GM21423 (cell line): ENCODE data around the gene PHLDB3.

Experiments used
- ATAC-seq: cut with Tn5 transposase; IDR thresholded peaks from one replicate; pipeline ENCODE4 v1.9.1; 2021; ENCODE audit warnings: mild to moderate bottlenecking, moderate library complexity; ENCODE audit not compliant: unreplicated experiment

The PHLDB3 gene

GRCh38 chr19:43471091-43471490, 33.5 kb downstream of the PHLDB3 start:
- no peak for ATAC-seq

DNA sequence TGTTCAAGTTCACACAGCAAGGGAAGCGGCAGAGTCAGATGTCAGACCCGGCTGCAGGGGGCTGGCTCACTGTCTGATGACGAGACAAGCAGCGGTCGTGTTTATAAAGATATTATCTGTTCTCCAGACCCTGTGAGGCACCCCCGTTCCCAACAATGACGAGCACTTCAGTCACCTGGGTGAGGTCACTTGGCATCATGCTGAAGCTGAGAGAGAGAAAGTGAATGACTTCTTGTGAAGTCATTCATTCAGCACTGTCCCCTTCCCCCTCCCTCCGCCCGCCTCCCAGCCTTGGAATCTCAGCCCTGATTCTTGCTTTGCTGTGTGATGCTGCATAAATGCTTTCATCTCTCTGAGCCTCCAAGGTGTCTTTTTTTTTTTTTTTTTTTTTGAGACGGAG, 34.3 kb downstream of the PHLDB3 start:
- no peak for ATAC-seq

GRCh38 chr19:43469160-43469480, 35.4 kb downstream of the PHLDB3 start:
- ATAC-seq, result no peak

GRCh38 chr19:43468354-43469159, 36.0 kb downstream of the PHLDB3 start:
- ATAC-seq, result no peak

GRCh38 chr19:43467730-43468129, 36.8 kb downstream of the PHLDB3 start:
- ATAC-seq, result no peak

- no peak for ATAC-seq
Measured at GRCh38 chr19:43467276-43467675, 37.3 kb downstream of the PHLDB3 start.

DNA sequence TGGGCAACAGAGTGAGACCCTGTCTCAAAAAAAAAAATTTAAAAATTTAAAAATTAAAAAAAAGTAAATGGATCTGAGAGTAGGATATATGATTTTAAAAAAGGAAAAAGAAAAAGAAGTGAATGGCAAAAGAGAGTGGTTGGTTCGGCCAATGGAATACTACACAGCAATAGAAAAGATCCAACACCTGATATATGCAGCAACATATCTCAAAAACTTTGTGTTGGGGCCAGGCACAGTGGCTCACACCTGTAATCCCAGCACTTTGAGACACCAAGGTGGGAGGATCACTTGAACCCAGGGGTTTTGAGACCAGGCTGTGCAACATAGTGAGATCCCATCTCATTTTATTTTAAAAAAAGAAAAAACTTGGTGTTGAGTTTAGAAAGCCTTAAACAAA, 37.8 kb downstream of the PHLDB3 start:
- ATAC-seq, result no peak

GRCh38 chr19:43465468-43466120, 39.0 kb downstream of the PHLDB3 start, which contains the start of gene LYPD3:
Gene LYPD3 (minus strand): TSS chr19:43465608. CDS start chr19:43465571, 37 bp downstream.
- ATAC-seq, result no peak

- peak; percentile 44 for ATAC-seq
Measured at GRCh38 chr19:43464134-43464775, 40.3 kb downstream of the PHLDB3 start.

GRCh38 chr19:43463381-43464133, 41.0 kb downstream of the PHLDB3 start:
- peak; percentile 85 for ATAC-seq

DNA sequence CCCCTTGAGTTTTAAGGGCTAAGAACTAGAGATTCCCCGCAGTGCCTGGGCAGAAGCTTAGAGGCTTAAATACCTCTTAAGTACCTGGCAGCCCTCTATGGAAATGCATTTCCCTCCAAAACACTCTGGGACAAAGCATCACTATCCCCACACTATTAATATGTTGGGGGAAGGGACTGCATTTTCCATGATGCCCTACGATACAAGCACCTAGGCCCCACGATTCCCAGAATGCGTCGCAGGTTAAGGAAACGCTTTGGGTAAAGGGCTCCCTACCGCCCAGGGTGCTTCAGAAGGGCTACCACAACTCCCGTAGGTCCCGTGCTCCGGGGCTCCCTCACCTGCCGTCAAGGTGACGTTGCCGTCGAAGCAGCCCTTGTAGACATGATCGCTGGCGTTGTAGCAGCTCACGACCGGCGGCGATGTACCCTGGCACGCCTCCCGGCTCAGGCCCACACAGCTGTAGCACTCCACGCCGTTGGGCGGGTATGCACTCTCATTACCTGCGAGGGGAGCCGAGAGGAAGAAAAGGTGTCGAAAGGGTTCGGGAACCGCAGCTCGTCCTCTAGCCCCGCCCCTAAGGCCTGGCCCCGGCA, 41.7 kb downstream of the PHLDB3 start:
- ATAC-seq, result no peak

- ATAC-seq, result no peak
Measured at GRCh38 chr19:43462383-43462782, 42.2 kb downstream of the PHLDB3 start.

DNA sequence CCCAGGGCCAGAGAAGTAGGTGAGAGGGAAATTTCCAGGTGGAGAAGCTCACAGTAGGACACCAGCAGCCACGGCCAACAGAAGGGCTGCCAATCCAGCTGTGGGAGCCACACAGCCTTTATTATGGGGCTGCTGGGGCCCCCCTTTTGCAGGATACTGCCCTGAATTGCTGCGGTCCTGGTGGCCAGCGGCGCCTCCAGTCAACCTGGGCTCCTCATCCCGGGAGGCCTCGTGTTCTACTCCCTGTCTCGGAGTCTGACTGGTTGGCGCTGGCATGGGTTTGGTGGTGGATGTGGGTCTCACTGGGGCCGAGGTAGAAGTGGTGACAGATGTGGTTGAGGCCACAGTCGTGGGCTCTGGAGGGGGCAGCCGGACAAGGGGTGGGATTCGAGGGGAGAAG, 43.2 kb downstream of the PHLDB3 start:
- no peak for ATAC-seq

- no peak for ATAC-seq
Measured at GRCh38 chr19:43460362-43461016, 44.1 kb downstream of the PHLDB3 start.

- ATAC-seq, result no peak
Measured at GRCh38 chr19:43457809-43458208, 46.7 kb downstream of the PHLDB3 start.

DNA sequence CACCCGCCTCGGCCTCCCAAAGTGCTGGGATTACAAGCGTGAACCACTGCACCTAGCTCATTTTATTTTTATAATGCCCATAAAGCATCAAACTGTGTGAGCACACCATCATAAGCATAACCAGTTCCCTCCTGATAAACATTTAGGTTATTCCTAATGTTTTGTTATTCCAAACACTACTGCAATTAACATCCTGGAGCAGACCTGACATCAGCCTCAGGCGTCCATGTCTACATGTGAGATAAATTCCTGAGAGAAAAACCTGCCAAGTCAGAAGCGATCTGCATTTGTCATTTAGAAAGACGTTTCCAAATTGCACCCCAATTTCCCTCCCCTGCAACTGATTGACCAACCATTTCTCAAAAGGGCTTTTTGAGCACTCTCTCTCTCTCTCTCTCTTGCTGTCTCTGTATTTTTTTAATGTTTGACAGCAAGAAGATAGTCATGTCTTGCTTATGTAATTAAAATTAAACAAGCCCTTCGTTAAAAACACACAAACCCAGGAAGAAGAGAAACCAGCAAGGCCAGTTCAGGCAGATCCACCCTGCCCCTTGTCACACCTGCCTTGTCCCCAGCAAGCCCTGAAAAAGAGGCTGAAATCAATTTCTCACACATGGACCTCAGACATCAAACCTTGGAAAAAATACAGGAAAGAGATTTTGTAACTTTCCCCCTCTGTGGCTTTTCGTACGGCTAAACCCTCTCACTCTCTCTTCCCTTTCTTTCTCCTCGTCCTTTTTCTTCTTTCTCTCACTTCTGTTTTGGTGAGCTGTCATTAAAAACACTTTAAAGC, 49.0 kb downstream of the PHLDB3 start:
- ATAC-seq, result no peak

GRCh38 chr19:43454031-43454430, 50.5 kb downstream of the PHLDB3 start:
- ATAC-seq, result no peak

DNA sequence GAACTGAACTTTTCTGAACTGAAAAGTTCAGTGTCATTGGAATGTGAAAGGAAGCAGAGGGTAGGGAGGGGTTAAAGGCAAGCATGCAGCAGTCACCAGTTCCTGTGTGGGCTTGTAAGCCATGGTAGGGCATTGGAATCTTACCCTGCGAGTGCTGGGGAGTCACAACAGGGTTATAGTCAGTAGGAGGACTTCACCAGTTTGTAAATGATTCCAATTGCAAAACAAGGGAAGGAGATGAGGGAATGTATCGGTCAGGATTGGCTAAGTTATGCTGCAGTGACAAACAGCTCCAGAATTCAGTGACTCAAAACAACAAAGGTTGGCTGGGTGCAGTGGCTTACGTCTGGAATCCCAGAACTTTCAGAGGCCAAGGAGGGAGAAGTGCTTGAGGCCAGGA, 52.0 kb downstream of the PHLDB3 start:
- no peak for ATAC-seq

GRCh38 chr19:43450545-43450997, 54.0 kb downstream of the PHLDB3 start:
- ATAC-seq, result no peak
